Anterior cingulate cortex (tissue), 58 donors: ENCODE results near the gene CACNA2D1.
"Not testable (repeated sequence)": the region's sequence is repeated elsewhere in the genome, so short reads cannot be mapped to it uniquely, and the experiment has no call there.

Source experiments
- DNase-seq, 58 donors: peaks; one replicate each; lab custom pipeline; 2025; lab: John Stamatoyannopoulos, UW

The CACNA2D1 gene

DNA sequence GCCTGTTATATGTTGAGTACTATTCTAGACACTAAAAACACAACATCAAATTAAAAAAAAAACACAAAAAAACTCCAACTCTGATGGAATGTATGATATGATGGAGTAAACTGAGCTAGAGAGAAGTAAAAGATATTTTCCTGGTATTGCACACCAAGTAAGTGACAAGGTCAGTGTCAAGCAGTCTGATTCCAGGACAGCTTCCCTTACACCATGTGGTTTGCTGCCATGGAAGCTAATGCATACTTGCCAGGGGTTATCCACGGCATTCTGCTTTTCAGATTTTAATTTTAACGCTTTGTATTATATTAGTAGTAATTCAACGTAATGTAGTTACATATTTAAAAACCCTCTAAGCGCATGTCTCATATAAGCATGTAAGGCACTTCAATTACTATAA is 48.4 kb downstream of the CACNA2D1 start:
- DNase-seq: no peak

- DNase-seq: no peak
Measured at GRCh38 chr7:82393840-82394220, 49.7 kb downstream of the CACNA2D1 start.

DNA sequence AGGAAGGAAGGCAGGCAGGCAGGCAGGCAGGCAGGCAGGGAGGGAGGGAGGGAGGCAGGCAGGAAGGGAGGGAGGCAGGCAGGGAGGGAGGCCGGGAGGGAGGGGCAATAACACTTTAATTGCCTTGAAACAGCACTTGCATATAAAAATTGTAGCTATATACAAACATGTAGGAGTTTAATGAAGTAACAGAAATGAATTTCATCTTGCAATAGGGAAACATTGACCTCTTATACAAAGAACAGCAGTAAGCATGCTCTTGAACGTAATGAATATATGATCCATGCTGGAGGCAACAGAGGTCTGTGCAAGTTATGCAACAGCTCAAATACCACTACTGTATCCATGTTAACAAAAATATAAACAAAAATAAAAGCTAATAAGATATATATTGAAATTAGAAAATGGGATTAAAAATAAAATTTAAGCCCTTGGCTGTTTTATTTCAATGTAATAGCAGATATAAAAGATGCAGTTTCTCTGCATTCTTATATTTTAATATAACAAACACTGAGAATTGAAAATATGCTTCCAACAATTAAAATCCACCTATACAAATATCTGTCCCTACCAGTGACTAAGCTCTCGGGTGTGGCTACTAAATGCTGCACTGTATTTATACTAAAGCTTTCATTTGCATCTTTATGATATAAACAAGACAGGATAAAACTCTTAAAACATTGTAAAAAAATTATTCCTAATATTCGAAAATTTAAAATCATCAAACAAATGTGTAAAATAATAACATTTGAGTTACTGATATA is 50.3 kb downstream of the CACNA2D1 start:
- no peak for DNase-seq

- DNase-seq: no peak
Measured at GRCh38 chr7:82390936-82391335, 52.6 kb downstream of the CACNA2D1 start.

- no peak for DNase-seq
Measured at GRCh38 chr7:82389876-82390275, 53.7 kb downstream of the CACNA2D1 start.

GRCh38 chr7:82388138-82388537 is 55.4 kb downstream of the CACNA2D1 start:
- no peak for DNase-seq

DNA sequence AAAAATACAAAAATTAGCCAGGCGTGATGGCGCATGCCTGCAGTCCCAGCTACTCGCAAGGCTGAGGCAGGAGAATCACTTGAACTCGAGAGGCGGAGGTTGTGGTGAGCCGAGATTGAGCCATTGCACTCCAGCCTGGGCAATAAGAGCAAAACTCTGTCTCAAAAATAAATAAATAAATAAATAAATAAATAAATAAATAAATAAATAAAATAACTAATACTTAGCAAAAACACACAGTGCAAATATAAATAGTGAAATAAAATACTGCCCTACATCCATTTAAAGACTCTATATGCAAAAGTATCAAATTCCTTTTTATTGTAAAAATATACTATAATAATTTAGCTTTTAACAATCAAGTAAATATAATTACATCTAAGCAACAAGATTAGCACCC is 57.0 kb downstream of the CACNA2D1 start:
- not testable (repeated sequence) for DNase-seq

GRCh38 chr7:82384779-82385178 is 58.8 kb downstream of the CACNA2D1 start:
- DNase-seq: no peak

DNA sequence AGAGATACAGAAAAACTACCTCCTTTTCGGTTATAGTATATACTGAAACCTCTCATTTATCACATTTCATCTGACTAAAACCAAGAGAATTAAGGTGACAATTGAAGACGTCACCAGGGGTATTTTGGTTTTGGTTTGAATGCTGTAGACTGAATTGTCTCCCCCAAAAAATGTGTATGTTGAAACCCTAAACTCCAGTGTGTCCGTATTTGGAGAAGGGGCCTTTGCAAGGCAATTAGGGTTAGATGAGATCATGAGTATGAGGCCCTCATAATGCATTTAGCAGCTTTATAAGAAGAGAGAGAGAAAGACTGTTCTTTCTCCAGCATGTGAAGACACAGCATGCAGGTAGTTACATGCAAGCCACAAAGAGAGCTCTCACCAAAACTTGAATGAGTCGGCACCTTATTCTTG is 59.5 kb downstream of the CACNA2D1 start:
- DNase-seq: no peak

DNA sequence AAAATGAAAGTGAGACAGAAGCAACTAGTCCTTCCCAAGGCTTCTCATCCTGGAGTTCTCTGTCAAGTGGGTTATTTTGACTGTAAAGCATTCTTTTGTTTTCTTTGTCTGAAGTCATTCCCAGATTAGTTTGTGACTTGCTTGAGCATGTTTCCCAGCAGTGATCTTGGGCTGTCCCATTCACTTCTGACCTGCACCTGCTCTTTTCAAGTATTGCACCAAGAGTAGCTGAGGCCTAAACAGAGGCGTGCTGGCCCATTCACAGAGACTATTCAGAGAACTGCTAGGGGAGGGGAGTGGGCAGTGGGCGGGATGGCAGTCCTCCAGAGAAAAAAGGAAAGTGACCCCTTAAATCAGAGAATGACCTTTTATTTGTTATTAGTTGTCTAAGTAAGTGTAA is 61.3 kb downstream of the CACNA2D1 start:
- no peak for DNase-seq

DNA sequence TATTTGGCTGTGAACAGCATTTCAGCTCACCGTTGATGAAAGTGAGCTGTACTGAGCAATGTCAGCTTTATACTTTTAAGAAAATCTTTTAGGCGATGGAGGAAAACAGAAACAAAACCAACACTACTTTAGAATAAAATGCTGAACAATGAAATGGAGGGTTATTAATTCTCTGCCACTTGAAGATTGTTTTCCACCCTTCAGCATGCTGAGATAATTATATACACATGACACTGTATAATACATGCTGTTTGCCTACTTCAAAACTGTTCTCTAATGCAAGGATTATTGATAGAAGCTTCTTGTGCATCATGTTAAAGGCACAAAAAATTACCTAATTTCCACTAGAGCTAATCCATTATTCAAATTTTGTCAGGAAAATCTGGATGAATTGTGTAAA is 66.8 kb downstream of the CACNA2D1 start:
- no peak for DNase-seq

DNA sequence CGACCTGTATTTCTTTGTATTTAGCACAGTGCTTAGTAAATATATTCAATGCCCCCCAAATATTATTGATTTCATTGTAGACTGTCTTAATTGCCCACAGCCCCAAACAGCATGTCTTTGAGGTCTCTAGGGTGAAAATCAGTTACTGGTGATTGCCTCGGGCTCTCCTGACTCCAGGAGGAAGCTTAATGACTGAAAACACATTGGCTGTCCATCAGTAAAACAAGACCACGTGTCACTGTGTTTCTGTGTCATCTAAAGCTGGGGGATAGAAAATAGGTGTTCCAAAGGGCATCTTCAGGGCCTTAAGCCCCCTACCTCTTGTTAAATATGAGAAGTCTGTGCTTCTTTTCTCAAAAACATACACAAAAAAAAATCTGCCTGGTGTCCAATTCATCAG is 67.9 kb downstream of the CACNA2D1 start:
- DNase-seq: no peak

- no peak for DNase-seq
Measured at GRCh38 chr7:82375129-82375528, 68.4 kb downstream of the CACNA2D1 start.

DNA sequence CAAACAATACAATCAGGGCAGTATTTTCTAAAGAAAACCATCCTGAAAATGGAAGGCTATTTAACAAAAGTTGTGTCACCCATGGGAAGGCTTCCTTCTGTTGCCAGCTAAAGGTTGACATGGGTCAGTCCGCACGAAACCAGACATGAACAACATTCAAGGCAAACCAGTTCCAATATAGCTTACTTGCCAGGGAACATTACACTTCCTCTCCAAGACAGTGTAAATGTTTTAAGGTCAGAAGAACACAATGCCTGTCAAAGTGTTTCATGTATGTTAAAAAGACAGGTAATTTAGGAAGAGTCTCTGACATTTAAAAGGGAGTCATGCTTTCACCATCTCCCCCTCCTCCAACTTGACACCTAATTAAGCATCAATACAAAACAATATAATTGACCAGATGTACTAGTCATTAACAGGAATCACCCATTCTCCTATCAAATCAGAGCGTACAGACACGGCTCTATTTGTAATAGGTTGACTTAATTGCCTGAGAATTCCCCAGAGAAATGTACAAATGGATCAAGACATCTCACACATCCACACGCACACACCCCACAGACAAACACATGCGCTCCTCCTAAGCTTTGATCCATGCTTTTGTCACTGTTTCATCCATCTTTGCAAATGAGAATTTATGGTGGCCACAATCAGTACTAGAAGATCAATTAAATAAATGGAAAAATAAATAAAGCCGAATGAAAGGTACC is 69.5 kb downstream of the CACNA2D1 start:
- no peak for DNase-seq

DNA sequence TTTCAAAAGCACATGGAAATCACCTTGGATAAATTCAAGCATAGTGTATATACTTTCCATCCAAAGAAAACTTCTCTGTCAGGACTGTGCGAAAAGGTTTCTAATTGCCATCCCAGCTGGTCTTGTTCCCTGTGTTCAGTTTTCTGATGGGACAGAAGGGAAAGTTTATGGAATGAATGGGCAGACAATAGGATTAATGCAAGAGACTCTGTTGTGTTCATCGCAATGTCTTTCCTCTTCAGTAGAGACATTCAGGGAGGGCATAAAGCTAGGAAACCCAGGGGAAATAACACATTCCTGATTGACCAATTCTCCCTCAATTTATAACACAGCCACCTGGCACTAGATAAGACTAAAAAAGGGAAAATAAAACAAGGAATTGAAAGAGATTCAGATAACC is 78.9 kb downstream of the CACNA2D1 start:
- no peak for DNase-seq

DNA sequence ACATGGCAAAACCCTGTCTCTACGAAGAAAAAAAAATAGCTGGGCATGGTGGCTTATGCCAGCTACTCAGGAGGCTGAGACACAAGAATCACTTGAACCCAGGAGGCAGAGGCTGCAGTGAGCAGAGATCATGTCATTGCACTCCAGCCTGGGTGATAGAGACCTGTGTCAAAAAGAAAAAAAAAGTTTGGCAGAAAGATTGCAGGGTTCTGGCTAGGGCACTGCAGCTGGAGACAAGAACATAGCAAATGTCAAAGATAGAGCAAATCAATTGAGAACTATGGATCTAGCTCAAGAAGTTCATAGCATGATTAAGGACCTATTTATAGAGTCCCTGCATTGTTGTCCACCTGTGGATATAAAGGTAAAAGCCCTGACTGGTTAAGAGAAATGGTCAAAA is 79.5 kb downstream of the CACNA2D1 start:
- DNase-seq: no peak

DNA sequence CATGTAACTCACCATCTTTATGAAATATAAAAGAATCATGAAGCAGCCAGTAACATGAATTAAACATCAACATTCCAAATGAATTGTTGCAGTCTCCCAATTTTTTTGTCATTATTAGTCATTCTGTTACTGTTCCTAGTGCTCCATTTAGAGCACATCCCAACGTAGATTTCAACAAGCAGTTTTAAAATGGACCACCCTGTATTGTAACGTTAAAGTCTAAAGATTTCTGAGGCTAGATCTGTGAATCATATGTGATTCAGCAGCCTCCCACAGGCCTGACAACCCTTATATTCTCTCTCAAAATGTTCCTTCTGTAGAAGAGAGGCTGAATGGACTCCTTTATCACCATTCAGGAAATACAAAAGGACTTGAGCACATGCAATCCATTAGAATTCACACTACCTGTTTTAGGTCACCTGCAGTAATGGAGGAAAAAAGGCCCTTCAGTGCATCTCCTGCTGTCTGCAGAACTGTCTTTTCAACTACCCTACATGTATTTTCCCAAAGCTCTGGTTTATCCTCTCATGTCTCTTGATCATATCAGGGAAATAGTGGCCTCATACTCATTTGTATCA is 81.4 kb downstream of the CACNA2D1 start:
- DNase-seq: no peak

DNA sequence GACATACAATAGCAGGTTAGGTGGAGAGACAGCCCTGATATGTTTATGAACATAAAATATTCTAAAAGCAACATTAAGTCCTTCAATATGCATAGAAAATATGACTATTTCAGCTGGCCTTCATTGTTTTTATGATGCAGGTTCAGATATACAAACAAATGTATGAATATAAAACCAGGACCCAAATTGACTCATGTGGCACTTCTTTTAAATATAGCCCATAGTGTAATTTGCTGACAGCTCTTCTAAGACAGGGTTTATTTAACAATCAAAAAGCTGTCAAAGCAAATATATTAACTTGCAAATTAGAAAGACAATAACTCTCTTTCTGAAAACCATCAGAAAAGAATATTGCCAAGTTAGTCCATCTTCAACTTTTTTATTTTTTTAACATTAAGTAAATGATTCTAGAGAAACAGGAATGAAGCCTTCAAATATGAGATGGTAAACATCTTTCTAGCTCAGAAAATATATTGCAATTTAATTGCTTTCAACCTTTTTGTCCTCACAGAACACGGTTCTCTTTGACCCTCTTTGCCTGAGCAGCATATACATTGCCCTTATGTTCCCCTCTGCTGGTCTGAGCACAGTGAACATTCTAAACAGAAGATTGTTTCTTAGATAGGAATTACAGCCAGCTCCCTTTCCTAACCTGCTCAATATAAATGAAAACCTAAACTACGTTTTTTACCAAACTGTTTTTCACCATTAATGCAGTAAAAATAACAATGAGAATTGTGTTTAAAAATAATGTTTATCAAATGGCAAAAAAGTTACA is 82.8 kb downstream of the CACNA2D1 start:
- DNase-seq: no peak

DNA sequence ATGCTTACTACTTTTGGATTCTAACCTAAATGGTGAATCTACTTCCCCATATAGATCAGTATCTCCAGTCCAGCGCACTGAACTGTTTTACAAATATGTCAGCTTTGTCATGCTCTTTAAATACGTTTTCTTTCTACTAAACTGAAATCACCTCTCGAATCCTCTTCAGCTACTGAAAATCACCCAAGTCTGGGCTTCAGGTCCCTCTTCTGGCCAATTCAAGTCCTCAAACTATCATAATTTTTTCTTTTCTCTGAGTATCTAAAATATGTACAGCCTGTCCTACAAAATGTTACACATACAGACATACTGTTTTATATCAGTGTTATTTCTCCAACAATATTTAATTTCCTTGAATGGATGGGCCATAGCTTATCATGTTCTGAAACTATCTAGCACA is 84.2 kb downstream of the CACNA2D1 start:
- no peak for DNase-seq

GRCh38 chr7:82358923-82359322 is 84.7 kb downstream of the CACNA2D1 start:
- no peak for DNase-seq

- no peak for DNase-seq
Measured at GRCh38 chr7:82358009-82358578, 85.5 kb downstream of the CACNA2D1 start.
